ENCODE results near the gene IGSF21.

Gene IGSF21

DNA sequence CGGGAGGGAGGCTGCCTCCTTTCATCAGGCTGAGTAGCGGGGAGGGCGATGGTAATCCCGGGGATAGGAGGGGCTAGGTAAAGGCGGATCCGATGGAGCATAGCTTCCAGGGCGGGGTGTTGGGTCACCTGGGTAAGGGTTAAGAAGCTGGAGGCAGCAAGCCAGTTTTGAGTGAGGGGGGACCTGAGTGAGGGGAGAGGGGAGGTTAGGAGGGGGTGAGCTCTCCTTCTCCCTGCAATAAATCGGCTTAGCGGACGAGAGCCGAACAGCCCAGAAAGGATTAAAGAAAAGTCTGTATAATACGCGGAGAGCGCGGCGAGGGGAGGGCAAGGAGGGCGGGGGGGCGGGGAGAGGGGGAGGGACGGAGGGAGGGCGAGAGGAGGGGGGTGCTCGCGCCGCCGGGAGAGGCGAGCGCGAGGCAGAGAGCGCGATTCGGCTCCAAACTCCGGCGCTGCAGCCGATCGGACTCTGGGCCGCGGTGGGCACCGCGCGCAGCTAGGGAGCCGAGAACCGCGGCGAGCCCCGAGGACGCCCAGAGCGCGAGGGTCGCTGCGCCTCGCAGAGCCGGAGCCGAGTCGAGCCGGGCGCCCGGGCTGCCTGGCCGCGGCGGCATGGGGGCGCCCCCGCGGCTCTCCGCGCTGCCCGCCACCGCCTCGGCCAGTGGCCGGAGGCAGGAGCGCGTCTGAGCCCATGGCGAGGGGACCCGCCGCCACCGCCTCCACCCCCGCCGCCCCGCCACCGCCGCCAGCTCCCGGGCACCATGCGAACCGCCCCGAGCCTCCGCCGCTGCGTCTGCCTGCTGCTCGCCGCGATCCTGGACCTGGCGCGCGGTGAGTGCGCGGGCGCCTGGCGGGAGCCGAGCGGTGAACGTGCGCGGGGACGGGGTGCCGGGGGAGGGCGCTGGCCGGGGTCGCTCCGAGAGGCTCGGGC lies at the start of gene IGSF21:
TSS of gene IGSF21 (plus strand) at position 430 of the 930 bp plus-strand sequence. CDS start at position 761, 331 bp downstream.
- no peak for DNase-seq (ENCODE audit: low read depth in 3 of 3)

DNA sequence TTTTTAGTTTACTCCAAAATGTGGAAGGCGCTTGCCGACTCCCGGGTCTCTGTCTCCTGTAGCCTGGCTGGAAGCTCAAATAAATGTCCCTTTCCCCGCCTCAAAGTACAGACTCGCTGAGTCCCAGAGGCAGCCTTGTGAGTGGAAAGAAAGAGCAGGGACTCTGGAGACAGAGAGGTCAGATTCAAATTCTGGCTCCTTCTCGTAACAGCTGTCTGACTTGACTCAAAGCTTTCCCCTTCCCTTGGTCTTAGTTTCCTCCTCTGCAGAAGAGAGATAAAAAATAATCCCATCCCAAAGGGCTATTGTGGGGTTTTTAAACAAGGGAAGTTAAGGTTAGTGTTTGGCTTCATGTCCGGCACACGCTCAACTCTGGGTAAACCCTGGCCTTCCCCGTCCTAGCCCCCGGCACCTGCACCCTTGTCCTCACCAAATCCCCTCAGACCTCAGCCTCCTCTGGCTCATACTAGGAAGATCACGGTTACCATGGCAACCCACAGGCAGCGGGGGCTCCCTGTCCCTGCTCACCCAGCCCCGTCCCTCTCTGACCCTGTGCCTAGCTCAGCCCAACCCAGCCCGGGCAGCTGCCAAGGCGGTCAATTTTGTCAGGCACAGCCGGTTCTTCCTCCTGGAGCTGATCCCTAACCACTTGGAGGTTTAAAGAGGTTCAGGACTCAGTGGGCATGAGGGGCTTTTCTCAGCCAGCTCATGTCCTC lies 49.2 kb upstream of the IGSF21 start:
- DNase-seq (ENCODE audit: low read depth in 3 of 3): no peak

DNA sequence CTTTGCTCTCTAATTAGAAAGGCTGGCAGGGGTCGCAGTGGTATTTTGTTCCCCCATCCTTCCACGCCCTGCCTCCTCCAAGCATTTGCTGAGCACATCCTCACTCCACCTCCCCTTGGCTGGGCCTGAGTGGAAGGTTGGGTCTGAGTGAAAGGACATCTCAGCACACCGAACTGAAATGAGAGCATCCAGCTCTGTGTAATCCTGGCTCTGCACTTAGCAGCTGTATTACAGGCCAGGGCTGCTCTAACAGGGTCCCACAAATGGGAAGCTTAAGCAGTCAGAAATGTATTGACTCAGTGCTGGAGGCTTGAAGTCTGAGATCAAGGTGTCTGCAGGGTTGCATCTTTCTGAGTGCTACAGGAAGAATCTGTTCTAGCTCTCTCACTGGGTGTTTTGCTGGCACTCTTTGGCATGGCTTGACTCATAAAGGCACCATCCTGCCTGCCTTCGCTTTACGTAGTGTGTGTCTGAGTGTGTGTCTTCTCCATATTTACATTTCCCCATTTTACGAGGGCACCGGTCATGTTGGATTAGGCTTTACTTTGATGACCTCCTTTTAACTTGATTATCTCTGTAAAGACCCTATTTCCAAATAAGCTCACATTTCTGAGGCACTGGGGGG lies 48.5 kb upstream of the IGSF21 start:
- no peak for DNase-seq (ENCODE audit: low read depth in 3 of 3)

DNA sequence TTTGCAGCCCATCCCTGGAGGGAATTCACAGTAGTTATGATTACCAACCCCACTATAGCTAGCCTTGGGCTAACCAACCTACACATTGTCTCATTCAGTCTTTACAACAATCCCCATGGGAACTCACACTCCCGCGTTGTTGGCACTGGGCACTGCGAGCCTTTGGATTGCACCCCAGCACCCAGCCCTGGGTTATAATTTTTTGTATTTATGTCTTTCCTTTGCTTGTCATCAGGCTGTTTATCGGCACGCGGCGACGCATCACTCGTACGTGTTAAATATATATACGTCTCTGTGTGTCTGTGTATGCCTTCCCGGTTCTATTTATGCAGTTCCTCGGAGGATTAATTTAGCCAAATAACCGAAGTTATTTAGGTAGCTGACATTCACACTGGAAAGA lies 47.2 kb upstream of the IGSF21 start:
- DNase-seq (ENCODE audit: low read depth in 3 of 3): no peak

- DNase-seq (ENCODE audit: low read depth in 3 of 3): no peak
These were observed 45.4 kb upstream of the IGSF21 start for GRCh38 chr1:18062185-18062584.

- DNase-seq (ENCODE audit: low read depth in 3 of 3): no peak
These were observed 43.1 kb upstream of the IGSF21 start for GRCh38 chr1:18064534-18064933.

DNA sequence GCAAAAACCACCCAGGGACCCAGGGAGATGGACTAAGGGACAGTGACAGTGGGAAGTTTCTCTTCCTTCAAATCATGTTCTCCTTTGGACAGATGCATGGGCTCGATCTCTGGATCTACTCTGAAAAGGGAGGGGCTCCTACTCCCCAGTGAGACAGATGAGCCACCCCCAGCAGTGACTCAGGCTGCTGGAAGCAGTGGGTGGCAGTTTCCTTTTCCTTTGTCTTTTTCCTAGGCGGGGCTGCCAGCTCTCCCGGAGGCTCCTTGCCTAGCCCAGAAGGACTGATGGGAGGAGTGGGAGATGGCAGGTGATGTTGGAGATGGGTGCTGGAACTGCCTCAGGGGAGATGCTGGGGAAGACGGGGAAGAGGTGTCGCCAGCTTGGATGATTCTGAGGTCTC lies 41.0 kb upstream of the IGSF21 start:
- no peak for DNase-seq (ENCODE audit: low read depth in 3 of 3)

GRCh38 chr1:18069903-18070302 lies 37.7 kb upstream of the IGSF21 start:
- no peak for DNase-seq (ENCODE audit: low read depth in 3 of 3)

- no peak for DNase-seq (ENCODE audit: low read depth in 3 of 3)
These were observed 35.5 kb upstream of the IGSF21 start for GRCh38 chr1:18072066-18072465.

DNA sequence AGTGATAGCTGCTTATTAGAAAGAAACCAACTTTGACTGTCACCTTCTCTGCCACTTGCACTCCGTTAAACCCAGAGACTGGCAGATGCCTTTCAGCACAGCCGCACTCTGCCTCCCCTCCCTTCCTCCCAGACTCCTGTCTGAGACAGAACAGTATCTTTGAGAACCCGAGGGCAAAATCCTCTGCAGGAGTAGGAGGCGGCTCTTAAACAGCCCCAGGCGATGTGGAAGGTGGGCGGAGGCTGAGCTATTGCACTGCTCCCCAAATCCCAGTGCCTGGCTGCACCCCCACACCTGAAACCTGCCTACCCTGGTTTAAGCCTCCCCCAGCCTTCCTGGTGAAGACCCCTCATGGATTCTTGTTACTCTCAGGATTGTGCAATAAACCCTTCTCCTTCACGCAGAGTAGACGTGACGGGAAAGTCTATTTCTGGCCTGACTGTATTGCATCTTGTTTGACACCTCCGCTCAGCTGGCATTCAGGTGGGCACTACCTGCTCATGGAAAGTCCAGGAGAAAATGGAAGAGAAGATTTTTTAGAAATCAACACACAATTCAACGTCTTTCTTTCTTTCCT lies 34.4 kb upstream of the IGSF21 start:
- DNase-seq (ENCODE audit: low read depth in 3 of 3): no peak

DNA sequence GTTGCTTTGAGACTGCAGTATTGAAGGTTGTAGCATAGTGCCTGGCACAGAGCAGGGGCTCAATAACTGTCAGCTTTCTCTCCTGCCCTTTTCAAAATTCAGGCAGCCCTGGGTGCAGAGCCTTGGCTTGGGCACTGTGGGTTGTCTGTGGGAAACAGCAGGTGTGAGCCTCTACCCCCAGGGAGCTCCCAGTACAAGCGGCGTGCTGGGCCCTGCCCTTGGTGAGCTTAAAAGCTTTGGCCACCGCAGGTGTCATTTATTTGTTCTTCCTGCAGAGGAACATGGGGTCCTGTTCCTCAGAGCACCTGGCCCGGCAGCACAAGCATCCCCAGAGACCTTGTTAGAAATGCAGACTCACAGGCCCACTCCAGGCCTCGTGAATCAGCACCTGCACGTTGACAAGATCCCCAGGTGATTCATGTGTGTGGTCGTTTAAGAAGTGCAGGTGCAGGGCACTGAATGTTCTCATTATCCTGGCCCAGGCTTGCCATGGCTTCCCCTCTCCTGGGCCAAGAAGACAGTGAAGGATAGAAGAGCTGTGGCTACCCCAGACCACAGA lies 29.9 kb upstream of the IGSF21 start:
- DNase-seq (ENCODE audit: low read depth in 3 of 3): no peak

DNA sequence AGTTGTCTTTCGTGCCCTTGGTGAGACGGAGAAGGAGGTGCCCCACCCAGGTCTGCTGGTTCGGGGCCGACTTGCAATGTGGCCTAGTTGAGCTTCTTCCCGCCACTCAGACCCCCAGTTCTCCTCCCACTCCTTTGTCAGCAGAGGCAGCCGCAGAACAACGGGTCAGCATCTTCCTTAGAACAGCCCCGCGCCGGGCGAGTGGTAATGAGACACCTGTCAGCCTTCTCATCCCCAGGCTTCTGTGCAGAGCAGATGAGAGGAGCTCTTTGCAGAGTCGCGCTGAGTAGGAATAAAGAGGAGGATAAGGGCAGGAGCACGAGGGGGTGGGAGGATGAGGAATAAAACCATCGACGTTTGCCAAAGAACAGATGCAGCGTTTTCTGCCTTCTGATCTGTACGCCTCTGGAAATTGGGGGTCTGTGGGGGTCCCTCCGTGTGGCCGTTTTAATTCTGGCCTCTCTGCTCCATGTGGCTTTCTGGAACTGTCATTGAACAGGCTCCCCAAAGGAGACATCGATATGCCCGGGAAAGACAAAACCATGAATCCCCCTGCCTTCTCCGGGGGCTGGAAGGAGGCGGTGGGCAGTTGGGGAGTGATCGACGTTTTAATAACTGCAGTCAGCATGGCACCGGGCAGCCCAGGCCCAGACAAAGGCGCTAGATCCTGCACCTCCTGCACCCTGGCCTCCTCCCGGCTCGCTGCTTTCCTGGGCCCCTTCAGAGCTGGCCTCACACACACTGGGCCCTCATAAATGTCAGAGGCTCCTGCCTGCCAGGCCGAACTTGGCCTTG lies 27.5 kb upstream of the IGSF21 start:
- no peak for DNase-seq (ENCODE audit: low read depth in 3 of 3)

DNA sequence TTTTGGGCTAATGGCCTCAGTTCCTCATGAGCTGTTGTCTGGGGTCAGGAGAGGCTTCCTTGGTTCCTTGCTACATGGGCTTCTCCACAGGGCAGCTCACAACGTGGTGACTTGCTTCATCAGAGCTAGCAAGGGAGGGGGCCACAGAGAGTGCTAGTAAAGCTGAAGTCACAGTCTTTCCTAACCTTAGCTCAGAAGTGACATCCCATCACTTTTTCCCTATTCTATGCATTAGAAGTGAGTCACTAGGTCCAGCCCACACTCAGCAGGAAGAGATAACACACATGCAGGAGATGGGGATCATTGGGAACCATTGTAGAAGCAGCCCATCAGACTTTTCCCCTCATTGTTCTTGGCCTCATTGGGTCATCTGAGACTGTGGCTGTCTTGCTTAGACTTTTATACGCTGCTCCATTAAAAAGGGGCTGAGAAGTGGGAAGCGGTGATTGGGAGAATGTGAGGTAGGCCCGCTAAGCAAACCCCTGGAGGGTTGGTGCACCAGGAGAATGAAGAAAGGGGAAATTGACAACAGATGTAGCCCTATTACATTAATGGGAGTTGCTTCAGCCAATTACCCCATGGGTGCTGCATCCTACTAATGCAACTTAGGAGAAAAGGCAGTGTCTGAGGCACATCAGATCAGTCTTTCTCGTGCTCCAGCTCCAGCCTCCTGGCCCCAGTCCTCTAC lies 22.1 kb upstream of the IGSF21 start:
- no peak for DNase-seq (ENCODE audit: low read depth in 3 of 3)

DNA sequence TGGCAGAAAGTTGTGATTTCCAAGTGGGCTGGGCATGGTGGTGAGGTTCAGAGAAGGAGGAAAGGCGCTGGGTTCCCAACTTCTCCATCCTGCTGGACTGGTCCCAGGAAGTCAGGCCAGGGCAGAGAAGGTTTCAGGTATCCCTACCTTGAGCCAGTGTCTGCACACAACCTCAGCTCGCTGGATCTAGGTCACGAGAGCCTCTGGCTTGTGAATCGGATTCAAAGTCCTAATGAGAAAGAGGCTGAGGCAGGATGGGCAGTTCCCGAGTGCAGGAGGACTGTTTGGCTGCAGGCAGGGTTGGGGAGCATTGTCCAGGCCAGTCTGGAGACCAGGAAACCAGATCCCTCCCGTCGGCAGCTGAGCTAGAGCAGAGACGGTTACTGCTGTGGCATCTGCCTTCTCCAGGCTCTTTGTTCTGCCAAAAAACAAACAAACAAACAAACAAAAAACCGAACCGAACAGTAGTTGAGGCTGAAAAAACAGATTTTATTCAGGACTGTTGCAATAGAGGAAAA lies 19.5 kb upstream of the IGSF21 start:
- no peak for DNase-seq (ENCODE audit: low read depth in 3 of 3)

- no peak for DNase-seq (ENCODE audit: low read depth in 3 of 3)
These were observed 18.1 kb upstream of the IGSF21 start for GRCh38 chr1:18089488-18089887.

DNA sequence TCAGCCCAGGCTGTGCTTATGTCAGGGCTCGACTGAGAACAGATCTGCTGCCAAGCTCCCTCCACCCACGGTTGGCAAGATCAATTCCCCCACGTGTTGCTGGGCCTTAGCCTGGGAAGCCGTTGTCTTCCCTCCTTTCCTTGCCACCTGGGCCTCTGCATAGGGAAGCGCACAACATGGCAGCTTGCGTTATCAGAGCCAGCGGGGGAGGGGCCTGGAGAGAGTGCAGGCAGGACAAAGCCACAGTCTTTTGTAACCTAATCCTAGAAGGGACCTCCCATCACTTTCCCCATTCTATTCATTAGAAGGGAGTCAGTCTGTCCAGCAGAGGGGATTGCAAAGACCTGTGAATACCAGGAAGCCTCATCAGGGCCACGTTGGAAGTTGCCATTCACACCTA lies 17.0 kb upstream of the IGSF21 start:
- no peak for DNase-seq (ENCODE audit: low read depth in 3 of 3)

- no peak for DNase-seq (ENCODE audit: low read depth in 3 of 3)
These were observed 15.7 kb upstream of the IGSF21 start for GRCh38 chr1:18091660-18092446.

GRCh38 chr1:18093193-18093592 lies 14.4 kb upstream of the IGSF21 start:
- DNase-seq (ENCODE audit: low read depth in 3 of 3): no peak

GRCh38 chr1:18093646-18094045 lies 14.0 kb upstream of the IGSF21 start:
- no peak for DNase-seq (ENCODE audit: low read depth in 3 of 3)
